GM13976 (cell line): Measurements from ENCODE around the gene RHBDF1.
"Not testable (repeated sequence)": the region's sequence is repeated elsewhere in the genome, so short reads cannot be mapped to it uniquely, and the experiment has no call there.

Experiments
- DNase-seq: peaks from one replicate; pipeline ENCODE4 v3.0.0; 2012; ENCODE audit warnings: low spot score
- in situ Hi-C: fragments of 300-500 bp; cut with MboI; formaldehyde crosslinking; loops from one replicate; pipeline ENCODE4 v1.12.0; 2022; ENCODE audit warnings: low sequenced_read_pairs, mixed read lengths, inconsistent platforms; ENCODE audit not compliant: unreplicated experiment
- TF ChIP-seq, protein P1 (sequence below): IDR thresholded peaks from 2 replicates; pipeline ENCODE4 v1.5.1; 2012; ENCODE audit warnings: borderline replicate concordance, mild to moderate bottlenecking; ENCODE audit not compliant: insufficient read depth; ENCODE audit errors: extremely low read depth, missing control alignments, control extremely low read depth

Gene RHBDF1

DNA sequence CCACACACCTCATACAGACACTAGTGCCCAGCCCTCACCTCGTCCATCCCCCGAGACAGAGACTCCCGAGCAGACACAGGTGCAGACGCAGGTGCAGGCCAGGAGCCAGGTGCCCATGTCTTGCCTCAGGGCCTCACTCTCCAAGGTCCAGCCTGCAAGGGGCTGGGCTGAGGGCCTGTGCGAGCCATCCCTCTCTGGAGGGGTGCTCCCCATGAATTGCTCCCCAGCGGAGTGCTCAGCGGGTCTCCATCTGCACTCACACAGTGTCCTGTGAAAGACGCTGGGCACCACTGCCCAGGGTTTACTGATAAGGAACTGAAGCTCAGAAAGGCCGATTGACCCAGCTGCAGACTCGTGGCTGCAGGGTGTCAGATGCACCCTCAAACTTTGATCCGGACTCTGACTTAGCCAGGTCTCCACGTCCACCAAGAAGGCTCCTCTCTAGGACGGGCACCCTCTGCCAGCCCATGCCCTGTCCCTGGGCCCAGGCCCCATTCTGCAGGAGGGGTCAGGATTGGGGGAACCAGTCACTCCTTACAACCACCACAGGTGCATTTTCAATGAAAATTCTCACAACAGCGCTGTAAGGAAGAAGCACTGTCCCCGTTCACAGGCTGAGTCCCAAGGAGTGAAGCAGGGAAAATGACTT is 36.0 kb downstream of the RHBDF1 start:
- TF ChIP-seq, protein P1, sequence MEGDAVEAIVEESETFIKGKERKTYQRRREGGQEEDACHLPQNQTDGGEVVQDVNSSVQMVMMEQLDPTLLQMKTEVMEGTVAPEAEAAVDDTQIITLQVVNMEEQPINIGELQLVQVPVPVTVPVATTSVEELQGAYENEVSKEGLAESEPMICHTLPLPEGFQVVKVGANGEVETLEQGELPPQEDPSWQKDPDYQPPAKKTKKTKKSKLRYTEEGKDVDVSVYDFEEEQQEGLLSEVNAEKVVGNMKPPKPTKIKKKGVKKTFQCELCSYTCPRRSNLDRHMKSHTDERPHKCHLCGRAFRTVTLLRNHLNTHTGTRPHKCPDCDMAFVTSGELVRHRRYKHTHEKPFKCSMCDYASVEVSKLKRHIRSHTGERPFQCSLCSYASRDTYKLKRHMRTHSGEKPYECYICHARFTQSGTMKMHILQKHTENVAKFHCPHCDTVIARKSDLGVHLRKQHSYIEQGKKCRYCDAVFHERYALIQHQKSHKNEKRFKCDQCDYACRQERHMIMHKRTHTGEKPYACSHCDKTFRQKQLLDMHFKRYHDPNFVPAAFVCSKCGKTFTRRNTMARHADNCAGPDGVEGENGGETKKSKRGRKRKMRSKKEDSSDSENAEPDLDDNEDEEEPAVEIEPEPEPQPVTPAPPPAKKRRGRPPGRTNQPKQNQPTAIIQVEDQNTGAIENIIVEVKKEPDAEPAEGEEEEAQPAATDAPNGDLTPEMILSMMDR: no peak
- in situ Hi-C loops: no loop called here

GRCh38 chr16:35678-36305 is 36.6 kb downstream of the RHBDF1 start:
- TF ChIP-seq, protein P1: no peak
- in situ Hi-C loops: no loop called here
- no peak for DNase-seq

More for the DNA sequence above, 36.0 kb downstream of the RHBDF1 start:
- no peak for DNase-seq

GRCh38 chr16:35011-35677 is 37.3 kb downstream of the RHBDF1 start:
- no peak for DNase-seq
- in situ Hi-C loops: no loop called here
- TF ChIP-seq, protein P1: no peak

- no peak for DNase-seq
- TF ChIP-seq, protein P1: no peak
- in situ Hi-C loops: no loop called here
Measured at GRCh38 chr16:34648-34987, 37.8 kb downstream of the RHBDF1 start.

GRCh38 chr16:33877-34647 is 38.4 kb downstream of the RHBDF1 start:
- no peak for DNase-seq
- TF ChIP-seq, protein P1: no peak
- in situ Hi-C loops: no loop called here

GRCh38 chr16:33154-33876 is 39.1 kb downstream of the RHBDF1 start:
- DNase-seq, in situ Hi-C loops: not testable (repeated sequence)

DNA sequence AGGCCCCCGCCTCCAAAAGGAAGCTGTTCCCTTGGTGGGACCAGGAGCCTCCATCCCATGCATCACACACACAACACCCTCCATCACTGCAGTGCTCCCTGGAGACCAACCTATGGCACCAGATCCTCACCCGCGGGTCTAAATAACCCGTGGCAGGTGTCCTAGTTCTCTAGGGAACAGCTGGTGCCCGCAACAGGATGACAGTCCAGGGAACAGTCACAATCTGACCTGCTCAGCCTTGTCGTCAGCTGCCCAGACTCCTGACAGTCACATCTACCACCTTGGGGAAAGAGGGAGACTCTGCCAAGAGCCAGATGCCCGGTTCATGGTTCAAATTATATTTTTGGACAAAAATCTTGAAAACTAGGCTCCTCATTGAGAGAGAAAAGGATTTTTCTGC is 41.8 kb downstream of the RHBDF1 start:
- DNase-seq, in situ Hi-C loops: not testable (repeated sequence)

DNA sequence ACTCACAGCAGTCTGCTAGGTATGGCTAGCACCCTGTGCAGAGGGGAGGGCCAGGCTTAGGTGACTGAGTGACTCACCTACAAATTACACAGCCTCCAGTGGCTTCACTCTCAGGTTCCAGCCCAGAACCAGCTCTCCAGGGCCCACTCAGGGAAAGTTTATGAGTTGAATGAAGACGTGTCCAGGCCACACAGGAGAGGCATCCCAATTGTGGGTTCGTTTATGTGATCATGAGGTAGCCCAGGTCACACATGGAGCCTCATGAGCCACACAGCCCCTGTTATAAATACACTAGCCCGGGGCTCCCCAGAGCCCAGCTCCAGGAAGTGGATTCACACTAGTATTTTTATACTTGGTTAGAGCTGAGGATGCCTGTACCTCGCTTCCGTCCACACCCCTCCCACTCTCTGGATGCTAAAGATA is 46.5 kb downstream of the RHBDF1 start:
- in situ Hi-C loops, DNase-seq: not testable (repeated sequence)

GRCh38 chr16:24151-24550 is 48.3 kb downstream of the RHBDF1 start:
- in situ Hi-C loops, DNase-seq: not testable (repeated sequence)

- DNase-seq: not testable (repeated sequence)
Measured at GRCh38 chr16:20886-21285, 51.5 kb downstream of the RHBDF1 start.

DNA sequence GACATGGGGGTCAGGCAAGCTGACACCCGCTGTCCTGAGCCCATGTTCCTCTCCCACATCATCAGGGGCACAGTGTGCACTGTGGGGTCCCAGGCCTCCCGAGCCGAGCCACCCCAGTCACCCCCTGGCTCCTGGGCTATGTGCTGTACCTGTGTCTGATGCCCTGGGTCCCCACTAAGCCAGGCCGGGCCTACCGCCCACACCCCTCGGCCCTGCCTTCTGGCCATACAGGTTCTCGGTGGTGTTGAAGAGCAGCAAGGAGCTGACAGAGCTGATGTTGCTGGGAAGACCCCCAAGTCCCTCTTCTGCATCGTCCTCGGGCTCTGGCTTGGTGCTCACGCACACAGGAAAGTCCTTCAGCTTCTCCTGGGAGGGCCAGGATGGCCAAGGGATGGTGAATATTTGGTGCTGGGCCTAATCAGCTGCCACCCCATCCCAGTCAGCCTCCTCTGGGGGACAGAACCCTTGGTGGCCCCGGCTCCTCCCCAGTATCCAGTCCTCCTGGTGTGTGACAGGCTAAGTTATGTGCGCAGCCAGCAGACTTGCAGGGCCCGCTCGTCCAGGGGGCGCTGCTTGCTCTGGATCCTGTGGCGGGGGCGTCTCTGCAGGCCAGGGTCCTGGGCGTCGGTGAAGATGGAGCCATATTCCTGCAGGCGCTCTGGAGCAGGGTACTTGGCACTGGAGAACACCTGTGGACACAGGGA is 55.2 kb downstream of the RHBDF1 start:
- DNase-seq, in situ Hi-C loops: not testable (repeated sequence)

More at GRCh38 chr16:20886-21285, 51.5 kb downstream of the RHBDF1 start:
- in situ Hi-C loops: not testable (repeated sequence)
